Gastrocnemius medialis (tissue), 4 donors: Measurements from ENCODE around the gene CADPS. TPM values are rescaled to one million over a fixed set of nuclear protein-coding genes. Genes with fewer than 3 reads are reported as not detected.

ENCODE experiments used
- ATAC-seq, 2 donors: fragments of 150-250 bp; one replicate each; pipeline ENCODE4 v1.9.1; 2016
- DNase-seq, 2 donors: peaks; one replicate each; pipeline ENCODE4 v3.0.0-alpha.2; 2019
- H3K27ac ChIP-seq, 4 donors: fragments of 200-600 bp; sonication (generic); 1 replicate in 1 of 4; 2 replicates in 3 of 4; pipeline ENCODE4 v1.5.1; 2016 to 2018; ENCODE audit warnings: mild to moderate bottlenecking in 2 of 4, moderate library complexity in 1 of 4
- H3K27me3 ChIP-seq, 3 donors: fragments of 200-600 bp; sonication (generic) in 2 of 3; 1 replicate in 1 of 3; 2 replicates in 2 of 3; pipeline versions ENCODE4 v1.5.1 to v1.6.0; 2016 to 2019; ENCODE audit warnings: mild to moderate bottlenecking in 1 of 3, moderate library complexity in 1 of 3
- H3K36me3 ChIP-seq, 2 donors: fragments of 200-600 bp; sonication (generic) in 1 of 2; one replicate each; pipeline ENCODE4 v1.5.1; 2017 to 2018
- H3K4me1 ChIP-seq, 2 donors: fragments of 200-600 bp; sonication (generic) in 1 of 2; one replicate each; pipeline ENCODE4 v1.5.1; 2016 to 2017; ENCODE audit warnings: mild to moderate bottlenecking in 2 of 2
- H3K4me3 ChIP-seq, 4 donors: fragments of 200-600 bp; sonication (generic) in 3 of 4; 1 replicate in 1 of 4; 2 replicates in 3 of 4; pipeline ENCODE4 v1.5.1; 2016 to 2019; ENCODE audit warnings: mild to moderate bottlenecking in 2 of 4
- H3K9me3 ChIP-seq, 3 donors: fragments of 200-600 bp; sonication (generic) in 2 of 3; 1 replicate in 1 of 3; 2 replicates in 2 of 3; pipeline ENCODE4 v1.5.1; 2016 to 2019
- POLR2A ChIP-seq, 2 donors: fragments of 450-650 bp; IDR thresholded peaks; one replicate each; pipeline ENCODE4 v1.6.1; 2017; ENCODE audit warnings: antibody characterized with exemption in 2 of 2, mild to moderate bottlenecking in 2 of 2, moderate library complexity in 2 of 2
- in situ Hi-C, 4 donors: fragments of 200-750 bp; cut with MboI; loops; one replicate each; pipeline versions ENCODE4 v1.15.0 to v1.8.0; 2017; ENCODE audit warnings: low sequenced_read_pairs in 4 of 4
- intact Hi-C: fragments of 100-400 bp; cut with DNase I; formaldehyde crosslinking; loops from one replicate; pipeline ENCODE4 v1.15.1; 2023; ENCODE audit warnings: low total_unique reads
- total RNA-seq, 4 donors: library from RNA; depleted of rRNA; stranded (reverse); fragments of >200 nt; gene quantifications; one replicate each; pipeline versions ENCODE4 v1.1.0 to v1.2.3, GENCODE V29; 2016
- TF ChIP-seq, protein P1 (sequence below), 5 experiments: fragments of 450-650 bp in 3 of 5; fragments of 200-600 bp in 2 of 5; sonication (generic) in 2 of 5; IDR thresholded peaks in 4 of 5; conservative IDR thresholded peaks in 1 of 5; 1 replicate in 4 of 5; 2 replicates in 1 of 5; pipeline ENCODE4 v1.5.1; 2016 to 2019; ENCODE audit warnings: antibody characterized with exemption in 5 of 5, mild to moderate bottlenecking in 3 of 5, moderate library complexity in 3 of 5

The CADPS gene
- total RNA-seq, 4 donors from 2014 or later: 2.1 TPM; not detected in 3

DNA sequence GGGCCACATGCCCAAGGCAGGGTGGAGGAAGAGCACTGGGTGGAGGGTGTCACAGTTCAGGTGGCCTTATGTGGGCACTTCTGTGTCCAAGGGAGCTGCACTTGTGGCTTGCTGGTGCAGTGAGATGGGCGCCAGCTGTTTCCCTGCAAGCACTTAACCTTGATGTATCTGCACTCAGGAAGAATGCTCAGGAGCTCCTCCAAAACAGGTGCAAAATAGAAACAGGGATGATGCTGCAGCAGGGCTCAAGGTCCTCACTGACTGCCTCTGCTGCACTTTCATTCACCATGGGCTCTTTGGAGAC lies 151.3 kb downstream of the CADPS start:
- Histone ChIP-seq H3K27ac (no peak overlapping the region), H3K27me3 (no peaks in the 10 kb centered on the region), H3K4me1 (no peaks in the 10 kb centered on the region), H3K36me3 (no peaks in the 10 kb centered on the region), H3K9me3 (no peaks in the 10 kb centered on the region), H3K4me3 (no peak overlapping the region)
- in situ Hi-C loops: no loop called here
- ATAC-seq (no peak), DNase-seq (no peak)
- TF ChIP-seq, protein P1, sequence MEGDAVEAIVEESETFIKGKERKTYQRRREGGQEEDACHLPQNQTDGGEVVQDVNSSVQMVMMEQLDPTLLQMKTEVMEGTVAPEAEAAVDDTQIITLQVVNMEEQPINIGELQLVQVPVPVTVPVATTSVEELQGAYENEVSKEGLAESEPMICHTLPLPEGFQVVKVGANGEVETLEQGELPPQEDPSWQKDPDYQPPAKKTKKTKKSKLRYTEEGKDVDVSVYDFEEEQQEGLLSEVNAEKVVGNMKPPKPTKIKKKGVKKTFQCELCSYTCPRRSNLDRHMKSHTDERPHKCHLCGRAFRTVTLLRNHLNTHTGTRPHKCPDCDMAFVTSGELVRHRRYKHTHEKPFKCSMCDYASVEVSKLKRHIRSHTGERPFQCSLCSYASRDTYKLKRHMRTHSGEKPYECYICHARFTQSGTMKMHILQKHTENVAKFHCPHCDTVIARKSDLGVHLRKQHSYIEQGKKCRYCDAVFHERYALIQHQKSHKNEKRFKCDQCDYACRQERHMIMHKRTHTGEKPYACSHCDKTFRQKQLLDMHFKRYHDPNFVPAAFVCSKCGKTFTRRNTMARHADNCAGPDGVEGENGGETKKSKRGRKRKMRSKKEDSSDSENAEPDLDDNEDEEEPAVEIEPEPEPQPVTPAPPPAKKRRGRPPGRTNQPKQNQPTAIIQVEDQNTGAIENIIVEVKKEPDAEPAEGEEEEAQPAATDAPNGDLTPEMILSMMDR (IDR thresholded peaks at IDR 0.05 in 4 of 5, conservative IDR thresholded peaks at IDR 0.05 in 1 of 5): no peak
- TF ChIP-seq POLR2A (IDR thresholded peaks at IDR 0.05): no peak
- intact Hi-C loops: no loop called here

DNA sequence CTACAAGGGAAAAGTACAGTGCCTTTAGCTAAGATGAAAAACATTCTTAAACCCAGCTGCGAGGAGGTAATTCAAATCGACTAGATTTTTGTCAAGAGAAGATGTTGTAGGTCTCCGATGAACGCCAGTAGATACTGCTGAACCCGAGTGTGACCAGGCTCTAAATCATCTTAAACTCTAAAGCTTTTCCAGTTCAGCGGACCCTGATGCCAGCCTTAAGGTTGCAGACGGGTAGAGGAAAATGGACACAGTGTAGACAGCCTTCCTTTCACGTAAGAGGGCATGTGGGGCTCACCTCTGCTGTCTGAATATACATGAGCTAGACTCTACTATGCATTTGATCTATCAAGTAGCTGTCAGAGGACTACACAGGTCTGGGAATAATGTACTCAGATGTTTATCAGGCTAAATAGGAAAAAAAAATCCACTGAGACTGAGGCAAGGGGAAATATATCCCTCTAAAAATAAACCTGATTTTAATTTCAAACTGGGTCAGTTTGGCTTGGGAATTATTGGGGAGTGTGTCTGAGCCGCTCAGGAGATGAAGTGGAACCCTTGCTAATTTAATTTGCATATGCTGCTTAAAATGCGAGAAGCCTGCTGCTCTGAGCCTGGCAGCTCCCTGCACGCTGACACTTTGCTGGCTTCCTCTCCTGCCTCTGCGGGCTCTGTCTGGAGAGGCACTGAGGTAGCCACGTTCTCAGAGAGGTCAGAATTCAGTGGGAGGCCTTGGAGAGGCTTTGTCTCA lies 151.9 kb downstream of the CADPS start:
- Histone ChIP-seq H3K36me3 (no peaks in the 10 kb centered on the region), H3K9me3 (no peaks in the 10 kb centered on the region), H3K27ac (no peak overlapping the region), H3K4me3 (no peak overlapping the region), H3K4me1 (no peaks in the 10 kb centered on the region), H3K27me3 (no peaks in the 10 kb centered on the region)
- TF ChIP-seq, protein P1 (IDR thresholded peaks at IDR 0.05 in 4 of 5, conservative IDR thresholded peaks at IDR 0.05 in 1 of 5): no peak
- TF ChIP-seq POLR2A (IDR thresholded peaks at IDR 0.05): no peak
- in situ Hi-C loops: no loop called here
- DNase-seq (no peak), ATAC-seq (no peak)
- intact Hi-C loops: no loop called here

DNA sequence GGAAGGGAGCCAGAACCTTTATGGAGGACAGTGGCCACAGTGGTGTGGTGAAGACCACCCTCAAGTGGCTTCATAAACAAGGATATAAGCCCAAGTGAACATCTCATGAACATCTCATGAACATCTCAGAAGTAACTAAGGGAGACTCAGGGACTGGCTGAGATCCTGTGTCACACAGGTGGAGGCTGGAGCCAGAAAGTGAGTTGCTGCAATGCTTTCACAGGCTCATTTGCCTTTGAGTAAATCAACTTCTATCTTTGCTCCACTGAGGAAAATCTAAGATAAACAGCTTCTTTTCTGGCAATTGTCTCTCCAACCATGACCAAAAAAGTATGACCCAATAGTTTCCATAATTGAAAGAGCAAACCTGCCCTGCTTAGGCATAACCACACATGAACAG lies 152.9 kb downstream of the CADPS start:
- in situ Hi-C loops (no loop called here), intact Hi-C loops (no loop called here)
- no peak overlapping the region for H3K27ac ChIP-seq
- ATAC-seq: no peak
- TF ChIP-seq, protein P1 (IDR thresholded peaks at IDR 0.05 in 4 of 5, conservative IDR thresholded peaks at IDR 0.05 in 1 of 5): no peak
- TF ChIP-seq POLR2A (IDR thresholded peaks at IDR 0.05): no peak
- DNase-seq: no peak
- H3K9me3 ChIP-seq: no peaks in the 10 kb centered on the region
- H3K27me3 ChIP-seq: no peaks in the 10 kb centered on the region
- no peaks in the 10 kb centered on the region for H3K4me1 ChIP-seq
- H3K4me3 ChIP-seq: no peak overlapping the region
- no peaks in the 10 kb centered on the region for H3K36me3 ChIP-seq

DNA sequence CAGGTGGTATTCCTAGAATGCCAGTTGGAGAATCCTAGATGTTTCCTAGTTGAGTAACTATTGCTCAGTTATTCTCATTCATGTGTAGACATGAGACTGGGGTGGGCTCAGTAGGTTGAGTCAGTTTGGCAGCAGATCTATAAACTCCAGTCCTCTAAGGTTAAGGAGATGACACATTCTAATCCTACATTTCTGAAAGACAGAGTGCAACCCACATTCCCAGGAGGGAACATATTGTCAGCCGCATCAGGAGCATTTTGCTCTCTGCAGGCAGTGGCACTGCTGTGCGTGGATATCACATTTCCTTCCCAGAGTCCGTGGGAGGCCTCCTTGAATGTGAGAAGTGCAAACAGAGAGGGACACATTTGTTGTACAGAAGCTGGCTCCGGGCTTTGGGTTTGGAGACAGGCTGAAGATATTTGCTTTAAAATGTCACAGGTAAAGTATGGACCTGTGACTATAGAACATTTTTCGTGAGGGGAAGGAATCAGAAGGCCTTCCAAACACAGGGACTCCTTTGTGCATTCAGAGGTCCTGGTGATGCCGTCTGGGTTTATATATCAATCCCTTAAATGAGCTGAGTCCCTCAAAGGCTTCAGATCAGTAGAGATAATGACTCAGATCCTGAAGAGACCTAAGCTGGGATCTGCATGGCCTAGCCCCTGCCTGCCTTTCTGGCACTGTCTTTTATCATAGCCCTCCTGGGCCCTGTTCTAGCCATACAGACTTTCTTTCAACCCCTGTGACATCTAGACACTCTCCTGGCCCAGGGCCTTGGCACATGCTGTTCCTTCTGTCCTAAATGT lies 156.5 kb downstream of the CADPS start:
- no peaks in the 10 kb centered on the region for H3K27me3 ChIP-seq
- no peak for ATAC-seq
- no peak for DNase-seq
- intact Hi-C loops (no loop called here), in situ Hi-C loops (no loop called here)
- no peaks in the 10 kb centered on the region for H3K4me1 ChIP-seq
- H3K4me3 ChIP-seq: no peak overlapping the region
- TF ChIP-seq POLR2A (IDR thresholded peaks at IDR 0.05): no peak
- TF ChIP-seq, protein P1 (IDR thresholded peaks at IDR 0.05 in 4 of 5, conservative IDR thresholded peaks at IDR 0.05 in 1 of 5): no peak
- no peaks in the 10 kb centered on the region for H3K36me3 ChIP-seq
- no peaks in the 10 kb centered on the region for H3K9me3 ChIP-seq
- H3K27ac ChIP-seq: no peak overlapping the region
